ENCODE measurements around the gene PRDM5.

DNA sequence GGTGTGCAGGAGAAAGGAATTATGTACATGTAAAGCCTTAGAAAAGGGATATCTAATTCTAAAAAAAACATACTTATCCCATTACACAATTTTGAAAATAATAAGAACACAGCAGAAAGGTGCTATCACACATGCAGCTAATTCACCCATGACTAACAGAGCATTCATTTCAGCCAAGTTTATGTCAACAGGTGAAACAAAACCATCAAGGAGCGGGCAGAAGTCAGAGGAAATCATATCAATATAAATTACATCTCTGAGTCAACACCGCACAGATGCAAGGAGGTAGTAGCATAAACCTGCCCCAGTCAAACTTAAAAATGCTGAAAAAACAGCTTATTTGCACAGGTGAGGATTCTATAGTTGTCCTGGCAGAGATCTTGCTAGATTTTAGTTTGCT lies 197.9 kb downstream of the PRDM5 start:
- TF ChIP-seq, protein P1, sequence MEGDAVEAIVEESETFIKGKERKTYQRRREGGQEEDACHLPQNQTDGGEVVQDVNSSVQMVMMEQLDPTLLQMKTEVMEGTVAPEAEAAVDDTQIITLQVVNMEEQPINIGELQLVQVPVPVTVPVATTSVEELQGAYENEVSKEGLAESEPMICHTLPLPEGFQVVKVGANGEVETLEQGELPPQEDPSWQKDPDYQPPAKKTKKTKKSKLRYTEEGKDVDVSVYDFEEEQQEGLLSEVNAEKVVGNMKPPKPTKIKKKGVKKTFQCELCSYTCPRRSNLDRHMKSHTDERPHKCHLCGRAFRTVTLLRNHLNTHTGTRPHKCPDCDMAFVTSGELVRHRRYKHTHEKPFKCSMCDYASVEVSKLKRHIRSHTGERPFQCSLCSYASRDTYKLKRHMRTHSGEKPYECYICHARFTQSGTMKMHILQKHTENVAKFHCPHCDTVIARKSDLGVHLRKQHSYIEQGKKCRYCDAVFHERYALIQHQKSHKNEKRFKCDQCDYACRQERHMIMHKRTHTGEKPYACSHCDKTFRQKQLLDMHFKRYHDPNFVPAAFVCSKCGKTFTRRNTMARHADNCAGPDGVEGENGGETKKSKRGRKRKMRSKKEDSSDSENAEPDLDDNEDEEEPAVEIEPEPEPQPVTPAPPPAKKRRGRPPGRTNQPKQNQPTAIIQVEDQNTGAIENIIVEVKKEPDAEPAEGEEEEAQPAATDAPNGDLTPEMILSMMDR (IDR thresholded peaks at IDR 0.05): no peak
- no peak for TF ChIP-seq POLR2A (IDR thresholded peaks at IDR 0.05)

All from thyroid gland (tissue), 4 donors.